ENCODE data around the gene NUP54.

DNA sequence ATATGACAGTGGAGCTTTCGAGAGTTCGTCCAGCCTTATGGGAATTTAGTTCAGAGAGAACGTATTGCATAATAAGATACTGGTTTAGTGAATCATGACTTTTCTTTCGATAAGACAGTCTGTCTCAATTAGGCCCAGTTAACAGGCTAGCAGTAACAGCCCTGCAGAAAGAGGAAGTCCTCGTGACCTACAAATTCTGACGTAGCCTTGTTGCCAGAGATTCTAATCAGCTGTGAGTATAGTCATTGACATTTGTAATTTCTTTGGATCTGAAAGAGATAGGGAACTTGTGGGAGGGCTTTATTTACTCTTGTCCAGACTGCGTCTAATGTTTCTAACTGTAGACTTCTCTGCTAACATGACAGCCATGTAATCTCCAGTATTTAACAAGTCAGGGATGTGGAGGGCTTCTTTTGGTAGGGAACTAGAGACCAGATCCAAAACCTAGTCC lies 57.9 kb downstream of the NUP54 start:
- TF ChIP-seq, protein P1, sequence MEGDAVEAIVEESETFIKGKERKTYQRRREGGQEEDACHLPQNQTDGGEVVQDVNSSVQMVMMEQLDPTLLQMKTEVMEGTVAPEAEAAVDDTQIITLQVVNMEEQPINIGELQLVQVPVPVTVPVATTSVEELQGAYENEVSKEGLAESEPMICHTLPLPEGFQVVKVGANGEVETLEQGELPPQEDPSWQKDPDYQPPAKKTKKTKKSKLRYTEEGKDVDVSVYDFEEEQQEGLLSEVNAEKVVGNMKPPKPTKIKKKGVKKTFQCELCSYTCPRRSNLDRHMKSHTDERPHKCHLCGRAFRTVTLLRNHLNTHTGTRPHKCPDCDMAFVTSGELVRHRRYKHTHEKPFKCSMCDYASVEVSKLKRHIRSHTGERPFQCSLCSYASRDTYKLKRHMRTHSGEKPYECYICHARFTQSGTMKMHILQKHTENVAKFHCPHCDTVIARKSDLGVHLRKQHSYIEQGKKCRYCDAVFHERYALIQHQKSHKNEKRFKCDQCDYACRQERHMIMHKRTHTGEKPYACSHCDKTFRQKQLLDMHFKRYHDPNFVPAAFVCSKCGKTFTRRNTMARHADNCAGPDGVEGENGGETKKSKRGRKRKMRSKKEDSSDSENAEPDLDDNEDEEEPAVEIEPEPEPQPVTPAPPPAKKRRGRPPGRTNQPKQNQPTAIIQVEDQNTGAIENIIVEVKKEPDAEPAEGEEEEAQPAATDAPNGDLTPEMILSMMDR (IDR thresholded peaks at IDR 0.05) = no peak
- no peak for TF ChIP-seq POLR2A (IDR thresholded peaks at IDR 0.05)
